ENCODE measurements around the gene HRH1.
"Not testable (repeated sequence)": the region's sequence is repeated elsewhere in the genome, so short reads cannot be mapped to it uniquely, and the experiment has no call there.

The HRH1 gene

DNA sequence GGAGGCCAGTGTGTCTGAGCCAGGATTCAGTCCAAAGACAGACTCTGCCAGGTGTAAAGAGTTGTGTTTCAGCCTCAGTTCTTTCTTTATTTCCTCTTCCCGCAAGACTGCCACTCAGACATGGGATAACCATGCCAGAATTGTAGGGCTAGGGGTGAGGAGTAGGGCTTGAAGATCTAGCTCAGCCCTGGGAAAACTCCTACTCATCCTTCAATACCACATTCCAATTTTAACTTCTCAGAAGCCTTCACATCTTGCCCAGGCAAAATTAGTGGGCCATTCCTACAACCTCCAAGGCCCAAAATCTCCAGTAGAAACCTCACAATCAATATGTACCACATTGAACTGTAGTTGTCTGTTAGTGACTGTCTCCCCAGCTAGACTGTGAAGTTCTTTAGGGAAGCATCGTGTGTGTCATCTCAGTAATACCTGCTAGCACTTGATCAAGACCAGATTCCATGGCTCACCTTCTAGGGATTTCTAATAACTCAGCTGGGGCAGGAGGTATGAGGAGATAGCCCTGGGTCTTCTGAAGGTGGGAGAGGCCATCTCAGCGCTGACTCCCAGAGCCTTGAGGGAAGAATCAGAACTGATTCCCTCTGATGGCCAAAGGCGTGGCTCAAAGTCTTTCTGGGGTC is 19.7 kb downstream of the HRH1 start:
- no peak for DNase-seq

DNA sequence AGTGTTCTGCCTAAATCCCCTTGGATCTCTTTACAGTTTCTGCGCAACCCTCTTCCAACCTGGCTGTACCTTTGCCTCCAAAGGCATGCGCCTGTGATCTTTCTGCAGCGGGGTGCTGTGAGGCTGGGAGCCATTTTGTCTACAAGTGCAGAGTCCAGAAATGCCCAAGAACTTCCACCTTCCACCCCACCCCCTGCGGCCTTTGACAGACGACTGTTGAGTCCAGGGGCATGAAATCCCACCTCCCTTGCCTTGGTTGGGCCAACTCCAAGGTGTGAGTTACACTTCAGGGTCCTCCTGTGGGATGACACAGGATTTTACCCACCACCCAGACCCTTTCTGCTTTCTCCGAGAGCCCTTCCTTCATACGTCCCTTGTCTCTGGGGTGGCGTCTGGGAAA is 24.1 kb downstream of the HRH1 start:
- no peak for DNase-seq

GRCh38 chr3:11184328-11184969 is 30.2 kb downstream of the HRH1 start:
- DNase-seq: not testable (repeated sequence)

GRCh38 chr3:11185144-11185543 is 30.9 kb downstream of the HRH1 start:
- no peak for DNase-seq

DNA sequence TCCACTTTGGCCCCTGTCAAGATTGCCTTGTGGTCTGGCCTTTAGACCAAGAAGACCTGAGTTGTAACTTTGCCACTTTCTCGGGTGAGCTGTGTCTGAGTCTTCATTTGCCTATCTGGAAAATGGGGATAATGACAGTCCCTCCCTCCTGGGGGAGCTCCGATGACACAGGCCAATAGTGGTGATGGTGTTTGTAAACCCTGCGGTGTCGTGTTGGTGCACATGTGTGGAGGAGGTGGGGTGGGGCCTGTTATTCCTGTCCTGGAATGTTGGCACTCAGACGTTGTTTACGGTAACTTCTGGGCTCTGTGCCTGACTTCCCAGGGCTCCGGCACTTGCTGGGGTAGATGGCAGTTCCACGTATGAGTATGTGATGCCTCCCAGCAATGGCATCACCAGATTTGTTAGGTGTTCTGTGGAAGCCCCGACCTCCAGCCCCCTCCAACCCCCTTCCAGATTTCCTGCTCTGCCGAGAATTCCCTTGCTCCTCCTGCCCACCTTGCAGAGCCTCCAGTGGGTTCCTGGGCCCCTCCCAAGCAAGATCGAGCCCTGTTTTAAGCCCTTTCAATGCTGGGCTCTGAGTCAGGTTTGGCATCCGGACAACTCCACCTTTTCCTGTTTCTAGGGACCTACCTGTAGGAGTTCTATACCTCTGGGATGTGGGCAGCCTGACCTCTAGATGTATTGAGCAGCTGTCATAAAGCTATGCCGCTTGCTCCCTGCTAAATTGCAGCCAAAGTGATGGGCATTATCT is 31.4 kb downstream of the HRH1 start:
- DNase-seq: no peak

DNA sequence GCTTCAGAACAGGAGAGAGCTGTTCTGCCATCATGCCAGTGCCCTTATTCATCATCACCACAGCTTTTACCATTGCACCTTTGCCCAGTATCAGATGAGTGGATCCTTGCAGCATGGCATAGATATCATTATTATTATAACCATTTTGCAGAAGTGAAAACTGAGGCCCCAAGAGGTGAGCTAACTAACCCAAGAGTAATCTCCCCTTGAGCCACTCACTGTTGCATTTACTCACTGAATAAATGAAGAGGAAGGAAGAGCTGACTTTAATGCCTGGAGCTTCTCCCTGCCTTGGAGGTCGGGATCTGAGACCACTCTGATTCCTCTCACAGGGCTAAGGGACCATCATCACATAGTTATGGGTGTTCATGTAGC is 32.0 kb downstream of the HRH1 start:
- no peak for DNase-seq

DNA sequence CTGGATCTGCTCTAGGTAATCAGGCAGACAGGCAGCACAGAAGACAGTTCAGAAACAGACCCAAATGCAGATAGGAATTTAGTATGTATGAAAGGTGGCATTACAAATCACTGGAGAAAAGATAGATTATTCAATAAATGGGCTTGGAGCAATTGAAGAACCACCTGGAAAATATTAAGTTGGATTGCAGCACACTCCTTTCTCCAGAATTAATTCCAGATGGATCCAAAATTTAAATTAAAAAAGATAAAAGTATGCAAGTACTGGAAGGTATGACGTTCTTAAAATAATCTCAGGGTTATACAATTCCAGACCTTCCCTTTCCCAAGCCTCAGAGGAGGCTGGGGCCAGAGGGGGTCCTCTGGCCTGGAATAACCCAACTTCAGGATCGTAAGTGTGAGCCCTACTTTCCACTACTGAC is 32.5 kb downstream of the HRH1 start:
- no peak for DNase-seq

DNA sequence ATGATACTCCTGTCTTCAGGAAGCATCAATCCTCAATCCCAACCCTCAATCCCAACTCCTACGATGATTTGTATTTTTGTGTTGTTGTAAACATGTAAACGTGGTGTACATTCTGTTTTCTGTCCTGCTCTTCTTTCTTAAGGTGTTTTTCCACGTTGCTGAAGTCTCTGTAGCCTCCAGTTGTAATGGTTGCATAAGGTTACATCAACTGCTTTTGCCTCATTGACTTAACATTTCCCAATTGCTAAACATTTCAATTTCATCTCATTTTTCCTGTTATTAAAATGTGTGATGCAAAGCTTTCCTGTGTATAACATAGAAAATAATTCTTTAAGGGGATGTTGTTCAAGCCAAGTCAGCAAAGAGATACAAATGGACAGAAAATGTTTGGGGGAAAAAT is 33.4 kb downstream of the HRH1 start:
- no peak for DNase-seq

GRCh38 chr3:11188231-11188630 is 33.9 kb downstream of the HRH1 start:
- no peak for DNase-seq

DNA sequence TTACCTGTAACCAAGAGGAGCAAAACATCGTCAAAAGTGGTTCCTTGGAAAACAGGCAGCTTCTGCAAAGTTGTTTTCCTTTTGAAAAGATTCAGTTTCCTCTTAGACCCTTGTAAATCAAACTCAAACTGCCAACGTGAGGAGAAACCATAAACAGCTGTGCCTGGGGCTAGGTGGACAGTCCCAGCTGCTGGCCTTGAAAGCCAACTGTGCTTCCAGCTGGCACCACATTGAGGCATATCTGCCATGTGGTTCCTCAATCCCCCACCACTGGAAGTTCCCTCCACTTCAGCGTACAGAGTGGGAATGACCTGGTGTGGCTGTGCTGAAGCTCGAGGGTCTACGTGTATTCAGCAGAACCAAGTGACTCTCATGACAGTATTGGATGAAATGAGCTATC is 40.9 kb downstream of the HRH1 start:
- DNase-seq: no peak

DNA sequence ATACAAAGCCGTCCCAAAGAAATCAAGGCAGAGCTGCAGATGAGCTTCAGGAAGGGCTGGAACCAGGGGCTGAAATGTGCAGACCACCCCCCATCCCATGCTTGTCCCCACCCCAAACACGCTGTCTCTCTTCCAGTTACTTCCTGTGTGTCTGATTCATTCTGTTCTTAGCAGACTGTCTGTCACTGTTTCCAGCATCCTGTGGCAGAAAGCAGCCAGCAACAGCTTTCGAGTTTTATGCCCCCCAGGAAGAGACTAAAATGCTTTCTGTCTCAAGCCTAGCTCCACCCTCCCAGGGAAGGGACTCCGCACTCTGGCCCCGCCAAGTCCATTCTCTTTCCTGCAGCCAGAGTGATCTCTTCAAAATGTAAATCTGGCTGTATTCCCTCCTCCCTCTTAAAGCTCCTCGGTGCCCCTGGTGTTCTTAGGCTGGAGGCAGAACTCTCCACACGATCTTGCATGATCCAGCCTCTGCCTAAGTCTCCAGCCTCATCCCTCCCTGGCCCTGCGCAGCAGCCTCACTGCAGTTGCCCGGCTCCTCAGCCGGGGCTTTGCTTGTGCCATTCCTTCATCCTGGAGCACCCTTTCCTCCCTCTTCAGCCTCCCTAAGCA is 41.5 kb downstream of the HRH1 start:
- no peak for DNase-seq

- no peak for DNase-seq
Measured at GRCh38 chr3:11197484-11197883, 43.2 kb downstream of the HRH1 start.

GRCh38 chr3:11198070-11198469 is 43.8 kb downstream of the HRH1 start:
- DNase-seq: no peak

DNA sequence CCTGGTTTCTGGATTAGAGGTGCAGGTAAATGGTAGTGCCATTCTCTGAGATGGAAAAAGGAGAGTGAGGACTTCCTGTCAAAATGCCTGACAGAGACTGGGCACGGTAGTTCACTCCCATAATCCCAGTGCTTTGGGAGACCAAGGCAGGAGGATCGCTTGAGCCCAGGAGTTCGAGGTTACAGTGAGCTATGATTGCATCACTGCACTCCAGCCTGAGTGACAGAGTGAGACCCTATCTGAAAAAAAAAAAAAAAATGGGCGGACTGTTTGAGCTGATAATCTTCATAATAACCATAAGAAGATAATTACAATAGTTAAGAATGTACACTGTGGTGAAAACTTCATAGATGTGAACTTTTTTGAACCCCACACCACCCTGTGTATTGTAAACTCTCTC is 44.2 kb downstream of the HRH1 start:
- no peak for DNase-seq

- no peak for DNase-seq
Measured at GRCh38 chr3:11199902-11200845, 45.9 kb downstream of the HRH1 start.

GRCh38 chr3:11201251-11202019 is 47.1 kb downstream of the HRH1 start:
- DNase-seq: no peak

- DNase-seq: no peak
Measured at GRCh38 chr3:11203961-11204360, 49.7 kb downstream of the HRH1 start.

GRCh38 chr3:11204697-11205348 is 50.5 kb downstream of the HRH1 start:
- DNase-seq: no peak

- not testable (repeated sequence) for DNase-seq
Measured at GRCh38 chr3:11205881-11206280, 51.6 kb downstream of the HRH1 start.

DNA sequence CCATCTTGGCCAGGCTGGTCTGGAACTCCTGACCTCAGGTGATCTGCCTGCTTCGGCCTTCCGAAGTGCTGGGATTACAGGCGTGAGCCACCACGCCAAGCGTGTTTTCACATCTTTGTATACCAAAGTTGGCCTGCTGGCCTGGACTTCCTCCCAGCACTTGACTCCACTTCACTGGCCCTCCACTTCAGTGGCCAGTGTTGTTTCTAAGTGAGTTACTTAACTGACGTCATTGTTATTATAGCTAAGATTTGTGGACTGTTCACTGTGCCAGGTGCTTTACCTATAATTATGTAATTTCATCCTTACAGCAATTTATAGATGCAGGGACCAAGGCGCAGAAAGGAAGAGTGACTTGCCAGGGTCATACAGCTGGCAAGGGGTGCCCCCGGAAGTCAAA is 52.0 kb downstream of the HRH1 start:
- DNase-seq: no peak

DNA sequence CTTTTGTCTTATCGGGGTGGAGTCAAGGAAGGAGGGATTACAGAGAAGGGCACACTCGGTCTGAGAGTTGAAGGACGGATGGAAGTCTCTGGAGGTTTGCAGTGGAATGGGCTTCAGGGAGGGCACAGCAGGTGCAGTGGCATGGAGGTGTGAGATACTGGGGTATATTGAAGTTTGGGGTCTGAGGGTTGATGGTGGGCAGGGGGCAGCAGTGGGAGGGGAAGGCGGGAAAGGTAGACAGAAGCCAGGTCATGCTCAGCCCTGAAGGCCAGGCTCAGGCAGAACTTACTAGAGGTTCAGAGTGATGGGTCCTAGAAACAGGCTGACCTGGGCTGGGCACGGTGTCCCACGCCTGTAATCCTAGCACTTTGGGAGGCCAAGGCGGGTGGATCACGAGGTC is 52.7 kb downstream of the HRH1 start:
- no peak for DNase-seq
